Mucosa of rectum (tissue), 2 donors: ENCODE measurements around the gene MDH1.
"Not testable (repeated sequence)": the region's sequence is repeated elsewhere in the genome, so short reads cannot be mapped to it uniquely, and the experiment has no call there.

Experiments used
- H3K27ac ChIP-seq, 2 donors: one replicate each; pipeline ENCODE4 v1.7.0; 2013; ENCODE audit warnings: inconsistent platforms in 2 of 2, low read depth in 2 of 2, low read length in 2 of 2
- H3K27me3 ChIP-seq, 2 donors: one replicate each; pipeline ENCODE4 v1.7.0; 2013; ENCODE audit warnings: low read length in 2 of 2; ENCODE audit not compliant: control insufficient read depth in 2 of 2, insufficient read depth in 2 of 2
- H3K36me3 ChIP-seq, 2 donors: one replicate each; pipeline ENCODE4 v1.7.0; 2013; ENCODE audit warnings: low read length in 2 of 2; ENCODE audit not compliant: control insufficient read depth in 2 of 2, insufficient read depth in 2 of 2
- H3K4me1 ChIP-seq, 2 donors: one replicate each; pipeline ENCODE4 v1.7.0; 2013; ENCODE audit warnings: low read length in 2 of 2, mild to moderate bottlenecking in 1 of 2; ENCODE audit not compliant: control insufficient read depth in 2 of 2, insufficient read depth in 2 of 2
- H3K4me3 ChIP-seq, 2 donors: one replicate each; pipeline ENCODE4 v1.7.0; 2013; ENCODE audit warnings: low read length in 2 of 2
- H3K9ac ChIP-seq, 2 donors: one replicate each; pipeline ENCODE4 v1.7.0; 2013; ENCODE audit warnings: low read length in 2 of 2, low read depth in 1 of 2, mild to moderate bottlenecking in 1 of 2
- H3K9me3 ChIP-seq, 2 donors: one replicate each; pipeline ENCODE4 v1.7.0; 2013; ENCODE audit warnings: low read length in 2 of 2; ENCODE audit not compliant: control insufficient read depth in 2 of 2
- donor health status: healthy.
- donor health status: Normal muscosa, but diverticular disease.

The MDH1 gene

DNA sequence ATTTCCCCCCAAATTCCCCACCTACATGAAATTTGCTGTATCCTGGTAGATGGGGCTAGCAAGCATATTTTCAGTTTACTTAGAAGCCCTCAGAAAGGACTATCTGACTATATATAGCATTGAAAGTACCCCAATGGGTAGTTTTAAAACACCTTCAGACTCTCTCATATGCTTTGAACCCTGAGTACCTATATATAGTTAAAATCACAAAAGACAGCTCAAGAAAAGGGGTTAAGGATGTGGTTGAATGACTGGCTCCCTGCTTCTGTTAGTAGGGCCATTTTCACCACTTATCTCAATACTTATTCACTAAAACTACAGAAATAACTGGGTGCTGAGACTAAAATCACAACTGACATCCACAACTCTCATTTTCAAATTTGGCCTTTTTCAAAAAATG lies 19.0 kb upstream of the MDH1 start:
- H3K27ac ChIP-seq: no peak overlapping the region
- peaks cover 0 to 3% of the 10 kb centered on the region in 2 donors for H3K9me3 ChIP-seq
- no peaks in the 10 kb centered on the region for H3K4me1 ChIP-seq
- no peak overlapping the region for H3K9ac ChIP-seq
- H3K36me3 ChIP-seq: no peaks in the 10 kb centered on the region
- H3K27me3 ChIP-seq: no peaks in the 10 kb centered on the region
- H3K4me3 ChIP-seq: no peak overlapping the region

- no peak overlapping the region for H3K4me3 ChIP-seq
- H3K36me3 ChIP-seq: no peaks in the 10 kb centered on the region
- no peak overlapping the region for H3K27ac ChIP-seq
- no peaks in the 10 kb centered on the region for H3K27me3 ChIP-seq
- no peak overlapping the region for H3K9ac ChIP-seq
- no peaks in the 10 kb centered on the region for H3K4me1 ChIP-seq
- peaks cover 0 to 3% of the 10 kb centered on the region in 2 donors for H3K9me3 ChIP-seq
Observed at GRCh38 chr2:63571291-63571690, 17.5 kb upstream of the MDH1 start.

DNA sequence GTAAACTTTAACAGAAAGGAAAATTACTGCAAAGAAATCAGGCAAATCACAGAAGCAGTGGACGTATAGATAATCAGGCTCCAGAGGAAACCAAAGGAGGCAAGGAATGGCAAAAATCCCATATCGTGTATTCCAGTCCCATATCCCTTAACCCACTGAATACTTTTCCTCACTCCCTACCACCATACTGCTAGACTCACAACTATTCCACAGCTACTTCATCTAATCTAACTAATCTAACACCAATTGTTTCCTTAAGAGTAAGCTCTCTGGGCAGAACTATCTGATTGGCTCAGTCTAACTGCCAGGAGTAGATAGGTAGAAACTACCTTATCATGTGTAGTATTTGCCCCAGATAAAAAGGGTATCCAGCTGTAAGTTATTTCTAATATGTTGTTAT lies 16.8 kb upstream of the MDH1 start:
- no peak overlapping the region for H3K9ac ChIP-seq
- no peak overlapping the region for H3K27ac ChIP-seq
- no peak overlapping the region for H3K4me3 ChIP-seq
- H3K4me1 ChIP-seq: no peaks in the 10 kb centered on the region
- H3K9me3 ChIP-seq: peaks cover 0 to 3% of the 10 kb centered on the region in 2 donors
- no peaks in the 10 kb centered on the region for H3K27me3 ChIP-seq
- no peaks in the 10 kb centered on the region for H3K36me3 ChIP-seq

DNA sequence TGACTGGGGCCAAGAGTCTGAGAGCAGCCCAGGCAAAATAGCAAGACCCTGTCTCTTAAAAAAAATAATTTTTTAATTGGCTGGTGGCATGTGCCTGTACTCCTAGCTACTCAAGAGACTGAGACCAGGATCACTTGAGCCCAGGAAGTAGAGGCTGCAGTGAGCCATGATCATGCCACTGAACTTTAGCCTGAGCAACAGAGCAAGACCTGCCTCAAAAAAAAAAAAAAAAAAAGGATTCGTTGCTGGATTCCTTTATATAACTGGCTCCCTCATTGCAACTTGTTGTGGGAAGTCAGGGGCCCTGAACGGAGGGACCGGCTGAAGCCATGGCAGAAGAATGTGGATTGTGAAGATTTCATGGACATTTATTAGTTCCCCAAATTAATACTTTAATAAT lies 15.7 kb upstream of the MDH1 start:
- H3K4me3 ChIP-seq, H3K4me1 ChIP-seq, H3K9me3 ChIP-seq, H3K27ac ChIP-seq, H3K36me3 ChIP-seq, H3K9ac ChIP-seq, H3K27me3 ChIP-seq: not testable (repeated sequence)

- not testable (repeated sequence) for H3K4me3 ChIP-seq, H3K36me3 ChIP-seq, H3K9ac ChIP-seq, H3K27ac ChIP-seq, H3K9me3 ChIP-seq, H3K27me3 ChIP-seq, H3K4me1 ChIP-seq
Observed at GRCh38 chr2:63573726-63574345, 14.9 kb upstream of the MDH1 start.

GRCh38 chr2:63576546-63576945 lies 12.2 kb upstream of the MDH1 start:
- Histone ChIP-seq H3K27ac (no peak overlapping the region), H3K4me3 (no peak overlapping the region), H3K9me3 (no peaks in the 10 kb centered on the region), H3K27me3 (no peaks in the 10 kb centered on the region), H3K9ac (no peak overlapping the region), H3K36me3 (no peaks in the 10 kb centered on the region), H3K4me1 (no peaks in the 10 kb centered on the region)

DNA sequence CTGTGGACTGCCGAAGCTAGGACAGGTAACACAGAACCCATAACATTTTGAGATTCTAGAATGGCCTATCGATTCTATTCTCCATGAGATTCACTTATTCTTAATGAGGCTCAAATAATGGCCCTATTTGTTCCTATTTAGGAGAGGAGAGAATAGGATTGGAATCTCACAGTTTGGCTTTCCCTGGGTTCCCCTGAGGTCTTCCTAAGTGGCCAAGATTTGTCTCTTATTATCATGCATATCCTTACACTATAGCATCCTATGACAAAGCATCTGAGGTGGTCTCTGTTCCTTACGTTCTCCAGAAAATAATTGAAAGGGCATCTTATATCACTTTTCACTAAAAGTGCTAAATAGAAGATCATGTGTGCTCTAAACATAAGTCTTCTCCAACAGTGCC lies 10.0 kb upstream of the MDH1 start:
- Histone ChIP-seq H3K4me3 (no peak overlapping the region), H3K9ac (no peak overlapping the region), H3K36me3 (no peaks in the 10 kb centered on the region), H3K27me3 (no peaks in the 10 kb centered on the region), H3K4me1 (no peaks in the 10 kb centered on the region), H3K27ac (no peak overlapping the region), H3K9me3 (no peaks in the 10 kb centered on the region)

- Histone ChIP-seq H3K36me3 (no peaks in the 10 kb centered on the region), H3K27ac (no peak overlapping the region), H3K27me3 (no peaks in the 10 kb centered on the region), H3K4me3 (no peak overlapping the region), H3K9me3 (no peaks in the 10 kb centered on the region), H3K9ac (no peak overlapping the region), H3K4me1 (no peaks in the 10 kb centered on the region)
Observed at GRCh38 chr2:63580651-63581297, 8.0 kb upstream of the MDH1 start.

DNA sequence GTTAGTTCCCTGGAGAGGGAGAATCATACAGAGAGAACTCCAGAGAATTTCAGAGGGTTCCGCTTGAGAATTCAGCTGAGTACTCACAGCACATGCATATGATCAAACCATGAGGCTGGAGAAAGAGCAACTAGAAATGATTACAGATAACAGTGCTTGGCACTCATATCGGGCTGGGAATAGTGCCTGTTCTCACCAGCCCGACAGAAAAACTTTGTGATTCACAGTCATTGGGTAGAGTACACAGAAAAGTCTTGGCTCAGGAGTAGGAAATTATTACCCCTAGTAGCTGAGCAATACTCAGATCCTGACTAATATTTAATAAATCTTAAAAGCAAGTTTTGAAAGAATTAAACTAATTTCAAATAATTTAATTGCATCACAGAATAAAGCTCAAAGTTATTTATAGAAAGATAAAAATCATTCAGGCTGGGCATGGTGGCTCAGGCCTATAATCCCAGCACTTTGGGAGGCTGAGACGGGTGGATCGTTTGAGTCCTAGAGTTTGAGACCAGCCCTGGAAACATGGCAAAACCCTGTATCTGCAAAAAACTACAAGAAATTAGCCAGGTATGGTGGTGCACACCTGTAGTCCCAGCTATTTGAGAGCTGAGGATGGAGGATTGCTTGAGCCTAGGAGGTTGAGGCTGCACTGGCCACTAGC lies 7.3 kb upstream of the MDH1 start:
- no peaks in the 10 kb centered on the region for H3K36me3 ChIP-seq
- no peaks in the 10 kb centered on the region for H3K4me1 ChIP-seq
- H3K9ac ChIP-seq: no peak overlapping the region
- no peaks in the 10 kb centered on the region for H3K27me3 ChIP-seq
- H3K27ac ChIP-seq: no peak overlapping the region
- no peaks in the 10 kb centered on the region for H3K9me3 ChIP-seq
- H3K4me3 ChIP-seq: no peak overlapping the region

GRCh38 chr2:63582873-63583272 lies 5.9 kb upstream of the MDH1 start:
- Histone ChIP-seq H3K36me3 (no peaks in the 10 kb centered on the region), H3K4me3 (no peak overlapping the region), H3K27ac (no peak overlapping the region), H3K9ac (no peak overlapping the region), H3K4me1 (peaks cover 0 to 6% of the 10 kb centered on the region in 2 donors), H3K9me3 (no peaks in the 10 kb centered on the region), H3K27me3 (no peaks in the 10 kb centered on the region)
